Aorta (tissue), 5 donors: ENCODE results near the gene LYAR. TPM values are rescaled to one million over a fixed set of nuclear protein-coding genes. Genes with fewer than 3 reads are reported as not detected.

ENCODE experiments used
- ATAC-seq: fragments of 200-7000 bp; cut with Tn5 transposase; one replicate; pipeline ENCODE4 v1.9.1; 2022; ENCODE audit warnings: moderate library complexity; ENCODE audit not compliant: low FRiP score
- DNase-seq, 2 donors: peaks; one replicate each; pipeline ENCODE4 v3.0.0-alpha.2; 2020
- H3K27ac ChIP-seq, 2 donors: one replicate each; pipeline ENCODE4 v1.5.1; 2013; ENCODE audit warnings: low read length in 2 of 2, mild to moderate bottlenecking in 2 of 2, moderate library complexity in 2 of 2, control low read depth in 1 of 2, inconsistent platforms in 1 of 2, low read depth in 1 of 2
- H3K27me3 ChIP-seq, 2 donors: one replicate each; pipeline ENCODE4 v1.6.1; 2013; ENCODE audit warnings: control low read depth in 1 of 2, low read length in 1 of 2, mild to moderate bottlenecking in 1 of 2, moderate library complexity in 1 of 2; ENCODE audit not compliant: insufficient read depth in 2 of 2, control insufficient read depth in 1 of 2
- H3K36me3 ChIP-seq, 2 donors: one replicate each; pipeline ENCODE4 v1.6.1; 2013; ENCODE audit warnings: control low read depth in 1 of 2, low read length in 1 of 2, mild to moderate bottlenecking in 1 of 2; ENCODE audit not compliant: insufficient read depth in 2 of 2, control insufficient read depth in 1 of 2
- H3K4me1 ChIP-seq, 2 donors: one replicate each; pipeline ENCODE4 v1.6.1; 2013; ENCODE audit warnings: low read length in 2 of 2, control low read depth in 1 of 2, mild to moderate bottlenecking in 1 of 2, moderate library complexity in 1 of 2; ENCODE audit not compliant: insufficient read depth in 2 of 2, control insufficient read depth in 1 of 2
- H3K4me3 ChIP-seq, 2 donors: one replicate each; pipeline ENCODE4 v1.5.1; 2013; ENCODE audit warnings: low read length in 2 of 2, control low read depth in 1 of 2, mild to moderate bottlenecking in 1 of 2
- H3K9me3 ChIP-seq: one replicate; pipeline ENCODE4 v1.6.1; 2013; ENCODE audit warnings: mild to moderate bottlenecking, low read length; ENCODE audit not compliant: control insufficient read depth
- WGBS, 2 donors: extraction: QIAGEN DNeasy Blood & Tissue Kit; methylation state at CpG; one replicate each; pipeline ENCODE4 v1.1.7; 2013; 5-methylcytosine and 5-hydroxymethylcytosine counted together
- intact Hi-C, 2 donors: fragments of 100-400 bp; cut with DNase I; formaldehyde crosslinking; loops; one replicate each; pipeline versions ENCODE4 v1.14.2 to v1.15.0; 2022
- polyA plus RNA-seq, 2 donors: library from polyadenylated mRNA; stranded (reverse); fragments of 200-250 nt; gene quantifications; one replicate each; pipeline ENCODE4 v1.2.3, GENCODE V29; 2013
- total RNA-seq, 2 donors: library from RNA; stranded (reverse); fragmentation: NEBNext Ultra II Directional; extraction: Animal tissue kit (Norgen Biotek cat#: 25700); gene quantifications; one replicate each; pipeline ENCODE4 v1.2.1, GENCODE V29; 2021
- donor health status: healthy with polysubstance abuse.
- donor health status: Bipolar disorder and iron deficiency.
- donor health status: DM: no; HTN: no; CAD: no.
- donor health status: DM: no; HTN: no; CAD: no.
- donor health status: DM: yes; HTN: yes; CAD: no.

Gene LYAR
- total and polyA plus RNA-seq, 4 donors: 9.6 to 14.8 (median 12.1) TPM

DNA sequence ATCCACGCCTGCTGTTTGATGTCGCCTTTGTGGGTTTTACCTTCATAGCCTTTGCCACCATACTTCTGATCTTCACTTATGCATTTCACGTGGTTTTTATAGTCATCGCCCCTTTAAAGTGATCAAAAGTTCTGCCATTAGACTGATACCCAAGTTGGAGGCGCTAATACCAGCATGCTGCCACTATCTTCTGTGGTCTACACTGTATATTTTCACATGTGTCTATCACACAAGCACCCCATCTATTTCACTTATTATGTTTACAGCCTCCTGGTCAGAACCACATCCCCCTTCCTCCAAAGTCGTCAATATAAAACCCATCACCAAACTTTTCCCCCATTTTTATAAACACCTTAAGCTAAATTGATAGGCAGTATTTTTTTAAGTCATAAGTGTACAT is 8.2 kb downstream of the LYAR start:
- H3K36me3 ChIP-seq: peaks cover 0 to 11% of the 10 kb centered on the region in 2 donors

DNA sequence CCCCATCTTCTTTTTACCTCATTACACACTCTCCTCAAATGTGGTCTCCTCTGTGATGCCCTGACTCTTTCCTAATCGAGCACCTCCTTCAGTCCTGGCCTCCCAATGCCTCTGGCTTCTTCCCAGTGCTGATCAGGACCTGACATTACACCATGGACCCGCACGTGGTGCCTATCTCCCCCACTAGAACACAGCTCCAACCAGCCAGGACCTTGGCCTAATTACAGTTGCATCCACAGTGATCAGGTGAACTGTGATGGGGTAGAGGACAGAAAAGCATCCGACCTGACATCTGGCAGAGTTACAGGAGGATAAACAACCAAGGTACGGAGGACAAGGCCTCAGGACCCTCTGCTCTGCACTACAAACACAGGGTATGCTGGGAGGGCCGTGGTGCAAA is 12.4 kb downstream of the LYAR start:
- Histone ChIP-seq H3K4me3 (no peak overlapping the region), H3K36me3 (peaks cover 0 to 11% of the 10 kb centered on the region in 2 donors)

More for the DNA sequence above, 8.2 kb downstream of the LYAR start:
- no peaks in the 10 kb centered on the region for H3K4me1 ChIP-seq
- no peaks in the 10 kb centered on the region for H3K27me3 ChIP-seq
- ATAC-seq (no peak), DNase-seq (no peak)
- H3K9me3 ChIP-seq: no peaks in the 10 kb centered on the region
- intact Hi-C loops: no loop called here
- no peak overlapping the region for H3K4me3 ChIP-seq
- WGBS, 2 donors: 80 to 88% methylated on average over 6 of the region's 6 CpGs
- no peak overlapping the region for H3K27ac ChIP-seq

DNA sequence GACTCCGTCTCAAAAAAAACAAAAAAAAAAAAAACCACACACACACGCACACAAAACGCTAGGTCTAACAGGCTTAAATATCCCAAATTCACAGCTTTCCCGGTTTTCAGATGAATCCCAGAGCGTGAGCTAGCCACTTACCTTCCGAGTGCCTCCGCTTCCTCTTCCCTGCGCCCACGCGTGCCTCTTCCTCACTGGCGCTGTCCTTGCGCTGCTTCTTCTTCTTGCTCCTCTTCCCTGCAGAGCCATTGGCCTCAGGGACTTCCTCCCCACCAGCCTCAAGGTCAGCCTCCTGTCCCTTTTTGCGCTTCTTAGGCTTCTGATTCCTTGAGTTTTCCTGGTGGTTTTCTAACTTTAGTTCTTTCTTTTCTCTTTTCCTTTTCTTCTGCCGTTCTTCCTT is 15.7 kb downstream of the LYAR start:
- WGBS, 2 donors: 93% methylated on average over 14 of the region's 14 CpGs
- Histone ChIP-seq H3K9me3 (no peaks in the 10 kb centered on the region), H3K36me3 (peaks cover 5 to 11% of the 10 kb centered on the region in 2 donors), H3K4me3 (no peak overlapping the region), H3K27ac (no peak overlapping the region), H3K4me1 (no peaks in the 10 kb centered on the region), H3K27me3 (no peaks in the 10 kb centered on the region)
- DNase-seq: no peak
- intact Hi-C loops: no loop called here
- ATAC-seq: no peak

More for the DNA sequence above, 12.4 kb downstream of the LYAR start:
- Histone ChIP-seq H3K27me3 (no peaks in the 10 kb centered on the region), H3K9me3 (no peaks in the 10 kb centered on the region), H3K27ac (no peak overlapping the region), H3K4me1 (no peaks in the 10 kb centered on the region)
- intact Hi-C loops: no loop called here
- 75 to 76% methylated on average over 6 of the region's 6 CpGs for WGBS, 2 donors
- DNase-seq (no peak), ATAC-seq (no peak)

DNA sequence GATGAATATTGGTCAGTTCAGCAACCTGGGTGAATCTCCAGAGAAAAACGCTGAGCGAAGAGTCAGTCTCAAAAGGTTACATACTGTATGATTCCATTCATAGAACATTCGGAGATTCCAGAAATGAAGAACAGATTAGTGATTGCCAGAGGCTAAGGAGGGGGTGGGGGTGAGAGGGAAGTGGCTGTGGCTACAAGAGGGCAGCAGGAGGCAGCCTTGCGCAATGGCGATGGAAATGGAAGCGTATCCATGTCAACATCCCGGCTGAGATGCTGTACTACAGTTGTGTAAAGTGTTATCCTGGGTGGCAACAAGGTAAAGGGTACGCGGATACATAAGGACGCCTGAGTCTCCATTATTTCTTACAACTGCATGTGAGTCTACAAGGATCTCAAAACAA is 18.0 kb downstream of the LYAR start:
- Histone ChIP-seq H3K9me3 (no peaks in the 10 kb centered on the region), H3K4me1 (no peaks in the 10 kb centered on the region), H3K36me3 (peaks cover 7% of the 10 kb centered on the region in 2 donors), H3K4me3 (no peak overlapping the region), H3K27me3 (no peaks in the 10 kb centered on the region), H3K27ac (no peak overlapping the region)
- ATAC-seq (no peak), DNase-seq (no peak)
- WGBS, 2 donors: 86 to 94% methylated on average over 10 of the region's 10 CpGs
- intact Hi-C loops: no loop called here

DNA sequence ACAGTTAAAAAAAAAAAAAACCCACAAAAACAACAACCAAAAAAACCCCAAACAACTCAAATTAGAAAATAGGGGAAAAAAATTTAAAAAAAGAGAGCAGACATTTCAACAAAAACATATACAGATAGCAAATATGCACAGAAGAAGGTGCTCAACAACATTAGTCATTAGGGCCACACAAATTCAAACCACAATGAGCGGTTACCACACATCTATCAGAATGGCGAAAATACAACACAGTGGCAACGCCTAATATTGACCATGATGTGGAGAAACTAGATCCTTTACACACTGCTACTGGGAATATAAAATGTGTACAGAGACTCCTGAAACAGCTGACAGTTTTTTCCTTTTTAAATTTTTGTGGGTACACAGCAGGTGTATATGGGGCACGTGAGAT is 19.4 kb downstream of the LYAR start:
- intact Hi-C loops: no loop called here
- H3K4me3 ChIP-seq: no peak overlapping the region
- no peaks in the 10 kb centered on the region for H3K27me3 ChIP-seq
- no peaks in the 10 kb centered on the region for H3K9me3 ChIP-seq
- peaks cover 7 to 9% of the 10 kb centered on the region in 2 donors for H3K36me3 ChIP-seq
- 81 to 90% methylated on average over 4 of the region's 4 CpGs for WGBS, 2 donors
- ATAC-seq: no peak
- no peak for DNase-seq
- no peaks in the 10 kb centered on the region for H3K4me1 ChIP-seq
- no peak overlapping the region for H3K27ac ChIP-seq

DNA sequence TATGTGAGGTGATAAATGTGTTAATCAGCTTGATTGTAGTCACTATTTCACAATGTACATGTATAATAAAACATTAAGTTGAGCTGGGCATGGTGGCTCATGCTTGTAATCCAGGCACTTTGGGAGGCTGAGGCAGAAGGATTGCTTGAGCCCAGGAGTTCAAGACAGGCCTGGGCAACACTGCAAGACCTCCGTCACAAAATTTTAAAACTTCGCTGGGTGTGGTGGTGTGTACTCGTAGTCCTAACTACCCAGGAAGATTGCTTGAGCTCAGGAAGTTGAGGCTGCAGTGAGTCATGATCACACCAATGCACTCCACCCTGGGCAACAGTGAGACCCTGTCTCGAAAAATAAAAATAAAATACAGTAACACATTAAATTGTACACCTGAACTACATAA is 20.1 kb downstream of the LYAR start:
- Histone ChIP-seq H3K9me3 (no peaks in the 10 kb centered on the region), H3K27me3 (no peaks in the 10 kb centered on the region), H3K36me3 (peaks cover 7 to 9% of the 10 kb centered on the region in 2 donors), H3K4me1 (no peaks in the 10 kb centered on the region), H3K4me3 (no peak overlapping the region), H3K27ac (no peak overlapping the region)
- intact Hi-C loops: no loop called here
- 90 to 92% methylated on average over 4 of the region's 4 CpGs for WGBS, 2 donors
- ATAC-seq (no peak), DNase-seq (no peak)

DNA sequence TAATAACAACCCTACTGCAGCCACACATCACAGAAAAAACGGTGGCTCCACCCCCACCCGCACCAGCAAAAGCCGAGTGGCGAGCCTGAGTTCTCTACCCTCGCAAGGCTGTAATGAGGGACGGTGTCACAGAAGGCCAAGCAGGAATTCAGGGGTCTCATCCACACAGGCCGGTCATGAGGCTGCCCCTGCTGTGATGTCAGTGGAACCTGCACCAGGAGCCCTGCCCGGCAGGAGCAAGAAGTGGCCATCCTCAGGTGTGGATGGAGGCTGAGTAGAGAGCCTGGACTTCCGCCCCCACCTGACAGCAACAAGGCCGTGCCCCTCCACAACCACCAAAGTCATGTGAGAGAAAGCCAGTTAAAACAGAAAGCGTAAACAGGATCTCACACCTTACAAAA is 20.6 kb downstream of the LYAR start:
- 93 to 95% methylated on average over 11 of the region's 11 CpGs for WGBS, 2 donors
- H3K9me3 ChIP-seq: no peaks in the 10 kb centered on the region
- DNase-seq: no peak
- no peak overlapping the region for H3K27ac ChIP-seq
- intact Hi-C loops: no loop called here
- no peak overlapping the region for H3K4me3 ChIP-seq
- H3K36me3 ChIP-seq: peaks cover 7 to 9% of the 10 kb centered on the region in 2 donors
- H3K27me3 ChIP-seq: no peaks in the 10 kb centered on the region
- ATAC-seq: no peak
- no peaks in the 10 kb centered on the region for H3K4me1 ChIP-seq

DNA sequence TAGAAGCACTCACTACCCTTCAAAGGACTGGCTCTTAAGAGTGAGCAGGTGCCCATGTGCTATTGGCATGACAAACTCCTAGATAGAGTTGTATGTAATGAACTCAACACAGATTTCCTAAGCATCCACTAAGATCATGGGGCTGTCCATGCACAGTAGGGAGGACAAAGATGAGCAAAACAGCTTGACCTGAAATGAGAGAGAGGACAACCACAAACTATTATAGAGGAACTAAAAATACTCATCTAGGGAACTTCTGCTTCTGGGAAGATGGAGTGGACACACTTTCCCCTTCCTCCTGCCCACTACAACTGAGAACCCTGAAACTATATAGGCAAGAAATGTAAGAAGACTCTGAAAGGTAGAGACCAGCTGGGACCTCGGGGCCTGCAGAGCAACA is 21.2 kb downstream of the LYAR start:
- 90% methylated on average over 1 of the region's 1 CpG for WGBS, 2 donors
- H3K4me1 ChIP-seq: no peaks in the 10 kb centered on the region
- H3K27me3 ChIP-seq: no peaks in the 10 kb centered on the region
- H3K4me3 ChIP-seq: no peak overlapping the region
- no peak for DNase-seq
- no peaks in the 10 kb centered on the region for H3K9me3 ChIP-seq
- no peak for ATAC-seq
- no peak overlapping the region for H3K27ac ChIP-seq
- intact Hi-C loops: no loop called here
- H3K36me3 ChIP-seq: peaks cover 7 to 9% of the 10 kb centered on the region in 2 donors

DNA sequence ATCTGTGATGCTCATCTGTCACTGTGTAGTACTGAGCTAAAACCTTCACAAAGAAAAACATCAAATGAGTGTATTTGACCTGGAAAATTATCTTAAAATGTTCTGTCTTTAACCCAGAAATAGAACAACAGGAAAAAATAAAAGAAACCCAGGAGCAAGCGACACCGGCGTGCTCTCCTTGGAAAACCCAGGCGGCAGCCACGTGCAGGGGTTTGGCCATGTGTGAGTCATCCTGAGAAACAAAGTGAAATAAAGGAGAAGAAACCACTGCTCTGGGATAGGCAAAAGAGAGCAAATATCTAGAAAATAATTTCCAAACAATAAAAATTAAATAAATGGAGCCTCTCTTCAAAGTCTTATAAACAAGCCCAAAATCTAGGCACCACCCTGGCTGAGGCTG is 22.0 kb downstream of the LYAR start:
- no peak overlapping the region for H3K4me3 ChIP-seq
- no peaks in the 10 kb centered on the region for H3K9me3 ChIP-seq
- DNase-seq: no peak
- H3K36me3 ChIP-seq: peaks cover 7 to 9% of the 10 kb centered on the region in 2 donors
- ATAC-seq: no peak
- H3K27me3 ChIP-seq: no peaks in the 10 kb centered on the region
- no peaks in the 10 kb centered on the region for H3K4me1 ChIP-seq
- WGBS, 2 donors: 89% methylated on average over 5 of the region's 5 CpGs
- intact Hi-C loops: no loop called here
- H3K27ac ChIP-seq: no peak overlapping the region
